Neural cell (in vitro differentiated cells): ENCODE measurements around the gene HEXIM2. TPM values are rescaled to one million over a fixed set of nuclear protein-coding genes. Genes with fewer than 3 reads are reported as not detected.

Experiments used
- H2AFZ ChIP-seq: fragments of 200-600, 300-800 bp; sonication (generic), shearing (Covaris generic); 2 replicates; pipeline ENCODE4 v1.6.0; 2014; ENCODE audit warnings: low read depth, mild to moderate bottlenecking, antibody characterized with exemption, low read length, moderate library complexity
- H3F3A ChIP-seq: fragments of 200-600 bp; shearing (Covaris generic); 2 replicates; pipeline ENCODE4 v1.6.1; 2016; ENCODE audit warnings: mild to moderate bottlenecking, moderate library complexity, mixed read lengths, antibody characterized with exemption, low read length; ENCODE audit not compliant: insufficient read depth, poor library complexity, severe bottlenecking
- H3K27ac ChIP-seq: fragments of 200-600, 300-800 bp; sonication (generic), shearing (Covaris generic); 2 replicates; pipeline ENCODE4 v1.5.1; 2014; ENCODE audit warnings: mild to moderate bottlenecking, low read length, moderate library complexity
- H3K27me3 ChIP-seq: fragments of 300-800, 200-600 bp; sonication (generic), shearing (Covaris generic); 2 replicates; pipeline ENCODE4 v1.6.0; 2014; ENCODE audit warnings: mild to moderate bottlenecking, low read depth, low read length, moderate library complexity; ENCODE audit not compliant: insufficient read depth
- H3K36me3 ChIP-seq: fragments of 300-800, 200-600 bp; sonication (generic), shearing (Covaris generic); 2 replicates; pipeline ENCODE4 v1.5.1; 2014; ENCODE audit warnings: mild to moderate bottlenecking, antibody characterized with exemption, low read length, moderate library complexity; ENCODE audit not compliant: insufficient read depth
- H3K4me2 ChIP-seq: fragments of 300-800, 200-600 bp; sonication (generic), shearing (Covaris generic); 2 replicates; pipeline ENCODE4 v1.6.0; 2014; ENCODE audit warnings: mild to moderate bottlenecking, low read length
- H3K4me3 ChIP-seq: fragments of 300-800, 200-600 bp; sonication (generic), shearing (Covaris generic); 2 replicates; pipeline ENCODE4 v1.5.1; 2014; ENCODE audit warnings: mild to moderate bottlenecking, low read length, moderate library complexity
- H3K79me2 ChIP-seq: fragments of 200-600 bp; shearing (Covaris generic); replicated peaks from 2 replicates; pipeline ENCODE4 v1.6.0; 2014; ENCODE audit warnings: mild to moderate bottlenecking, low read length, moderate library complexity; ENCODE audit not compliant: insufficient read depth
- H3K9ac ChIP-seq: fragments of 300-800, 200-600 bp; sonication (generic), shearing (Covaris generic); 2 replicates; pipeline ENCODE4 v1.6.1; 2016; ENCODE audit warnings: mild to moderate bottlenecking, low read length, mixed read lengths
- H3K9me2 ChIP-seq: fragments of 200-600 bp; shearing (Covaris generic); 2 replicates; pipeline ENCODE4 v1.6.1; 2016; ENCODE audit warnings: mild to moderate bottlenecking, low read length, mixed read lengths; ENCODE audit not compliant: insufficient read depth
- H3K9me3 ChIP-seq: fragments of 200-600, 300-800 bp; sonication (generic), shearing (Covaris generic); 2 replicates; pipeline ENCODE4 v1.6.1; 2016; ENCODE audit warnings: mild to moderate bottlenecking, mixed run types, low read length, moderate library complexity, mixed read lengths
- H4K20me1 ChIP-seq: fragments of 200-600 bp; shearing (Covaris generic); 2 replicates; pipeline ENCODE4 v1.6.1; 2016; ENCODE audit warnings: mild to moderate bottlenecking, mixed run types; ENCODE audit not compliant: insufficient read depth
- EP300 ChIP-seq: fragments of 450-650 bp; conservative IDR thresholded peaks from 2 replicates; pipeline ENCODE4 v1.6.1; 2014; ENCODE audit warnings: antibody characterized with exemption, mild to moderate bottlenecking, moderate library complexity; ENCODE audit not compliant: poor library complexity, severe bottlenecking
- EZH2 ChIP-seq: fragments of 200-600, 300-800 bp; shearing (Covaris generic), sonication (generic); IDR thresholded peaks from 2 replicates; pipeline ENCODE4 v1.6.1; 2014; ENCODE audit warnings: antibody characterized with exemption, low read length, borderline replicate concordance, mild to moderate bottlenecking; ENCODE audit not compliant: insufficient read depth, poor library complexity, severe bottlenecking
- MXI1 ChIP-seq: fragments of 450-650 bp; conservative IDR thresholded peaks from 2 replicates; pipeline ENCODE4 v1.6.1; 2014; ENCODE audit warnings: antibody characterized with exemption, mild to moderate bottlenecking; ENCODE audit not compliant: poor library complexity, severe bottlenecking
- POLR2AphosphoS5 ChIP-seq: IDR thresholded peaks from 2 replicates; pipeline ENCODE4 v1.6.1; 2012
- RAD21 ChIP-seq: fragments of 450-650 bp; conservative IDR thresholded peaks from 2 replicates; pipeline ENCODE4 v1.6.1; 2014; ENCODE audit warnings: antibody characterized with exemption, mild to moderate bottlenecking, moderate library complexity
- REST ChIP-seq: IDR thresholded peaks from 2 replicates; pipeline ENCODE4 v1.6.1; 2012; ENCODE audit warnings: borderline replicate concordance
- SMC3 ChIP-seq: fragments of 450-650 bp; conservative IDR thresholded peaks from 2 replicates; pipeline ENCODE4 v1.6.1; 2014; ENCODE audit warnings: antibody characterized with exemption, mild to moderate bottlenecking, moderate library complexity; ENCODE audit not compliant: poor library complexity
- TAF1 ChIP-seq: IDR thresholded peaks from 2 replicates; pipeline ENCODE4 v1.6.1; 2012; ENCODE audit warnings: low read depth
- polyA plus RNA-seq: library from polyadenylated mRNA; depleted of rRNA; stranded (reverse); fragments of >200 nt; gene quantifications from 2 replicates; pipeline ENCODE4 v1.2.3, GENCODE V29; 2014
- TF ChIP-seq, protein P1 (sequence below): fragments of 450-650 bp; IDR thresholded peaks from 2 replicates; pipeline ENCODE4 v1.5.1; 2014; ENCODE audit warnings: antibody characterized with exemption, mild to moderate bottlenecking, moderate library complexity; ENCODE audit not compliant: poor library complexity, severe bottlenecking

HEXIM2 gene
- polyA plus RNA-seq, 1 donor from 2014 or later, result 13.9 TPM

- H3K36me3 ChIP-seq, result no peaks in the 10 kb centered on the region
- H3K79me2 ChIP-seq, result no peaks in the 10 kb centered on the region
- peak overlapping the region; percentile 45 for H2AFZ ChIP-seq
- no peaks in the 10 kb centered on the region for H3K9me2 ChIP-seq
- H3K4me2 ChIP-seq, result no peak overlapping the region
- H3K9ac ChIP-seq, result peak overlapping the region; percentile 41
- no peaks in the 10 kb centered on the region for H3F3A ChIP-seq
- TF ChIP-seq SMC3, result no peak
- TF ChIP-seq TAF1, result no peak
- TF ChIP-seq POLR2AphosphoS5, result no peak
- no peak for TF ChIP-seq RAD21
- TF ChIP-seq REST, result no peak
- no peak for TF ChIP-seq MXI1
- no peak for TF ChIP-seq EZH2
- TF ChIP-seq, protein P1, sequence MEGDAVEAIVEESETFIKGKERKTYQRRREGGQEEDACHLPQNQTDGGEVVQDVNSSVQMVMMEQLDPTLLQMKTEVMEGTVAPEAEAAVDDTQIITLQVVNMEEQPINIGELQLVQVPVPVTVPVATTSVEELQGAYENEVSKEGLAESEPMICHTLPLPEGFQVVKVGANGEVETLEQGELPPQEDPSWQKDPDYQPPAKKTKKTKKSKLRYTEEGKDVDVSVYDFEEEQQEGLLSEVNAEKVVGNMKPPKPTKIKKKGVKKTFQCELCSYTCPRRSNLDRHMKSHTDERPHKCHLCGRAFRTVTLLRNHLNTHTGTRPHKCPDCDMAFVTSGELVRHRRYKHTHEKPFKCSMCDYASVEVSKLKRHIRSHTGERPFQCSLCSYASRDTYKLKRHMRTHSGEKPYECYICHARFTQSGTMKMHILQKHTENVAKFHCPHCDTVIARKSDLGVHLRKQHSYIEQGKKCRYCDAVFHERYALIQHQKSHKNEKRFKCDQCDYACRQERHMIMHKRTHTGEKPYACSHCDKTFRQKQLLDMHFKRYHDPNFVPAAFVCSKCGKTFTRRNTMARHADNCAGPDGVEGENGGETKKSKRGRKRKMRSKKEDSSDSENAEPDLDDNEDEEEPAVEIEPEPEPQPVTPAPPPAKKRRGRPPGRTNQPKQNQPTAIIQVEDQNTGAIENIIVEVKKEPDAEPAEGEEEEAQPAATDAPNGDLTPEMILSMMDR, result no peak
- no peaks in the 10 kb centered on the region for H3K9me3 ChIP-seq
- H4K20me1 ChIP-seq, result no peaks in the 10 kb centered on the region
- H3K27me3 ChIP-seq, result no peaks in the 10 kb centered on the region
- H3K4me3 ChIP-seq, result peak overlapping the region; percentile 25
- H3K27ac ChIP-seq, result no peak overlapping the region
Measured at GRCh38 chr17:45172541-45173286, 11.0 kb downstream of the HEXIM2 start.

- no peak overlapping the region for H3K27ac ChIP-seq
- H3F3A ChIP-seq, result no peaks in the 10 kb centered on the region
- H3K79me2 ChIP-seq, result no peaks in the 10 kb centered on the region
- no peak overlapping the region for H2AFZ ChIP-seq
- H3K9me3 ChIP-seq, result no peaks in the 10 kb centered on the region
- no peak overlapping the region for H3K4me2 ChIP-seq
- H3K9me2 ChIP-seq, result no peaks in the 10 kb centered on the region
- TF ChIP-seq SMC3, result no peak
- no peak for TF ChIP-seq POLR2AphosphoS5
- TF ChIP-seq, protein P1, result no peak
- no peak for TF ChIP-seq REST
- no peak for TF ChIP-seq EP300
- TF ChIP-seq RAD21, result no peak
- TF ChIP-seq EZH2, result no peak
- no peak for TF ChIP-seq MXI1
- no peak for TF ChIP-seq TAF1
- no peaks in the 10 kb centered on the region for H3K27me3 ChIP-seq
- H3K4me3 ChIP-seq, result no peak overlapping the region
- no peaks in the 10 kb centered on the region for H4K20me1 ChIP-seq
- H3K36me3 ChIP-seq, result no peaks in the 10 kb centered on the region
- H3K9ac ChIP-seq, result no peak overlapping the region
Measured at GRCh38 chr17:45175759-45176115, 14.1 kb downstream of the HEXIM2 start.
